Measurements from ENCODE around the gene TDRD10.

DNA sequence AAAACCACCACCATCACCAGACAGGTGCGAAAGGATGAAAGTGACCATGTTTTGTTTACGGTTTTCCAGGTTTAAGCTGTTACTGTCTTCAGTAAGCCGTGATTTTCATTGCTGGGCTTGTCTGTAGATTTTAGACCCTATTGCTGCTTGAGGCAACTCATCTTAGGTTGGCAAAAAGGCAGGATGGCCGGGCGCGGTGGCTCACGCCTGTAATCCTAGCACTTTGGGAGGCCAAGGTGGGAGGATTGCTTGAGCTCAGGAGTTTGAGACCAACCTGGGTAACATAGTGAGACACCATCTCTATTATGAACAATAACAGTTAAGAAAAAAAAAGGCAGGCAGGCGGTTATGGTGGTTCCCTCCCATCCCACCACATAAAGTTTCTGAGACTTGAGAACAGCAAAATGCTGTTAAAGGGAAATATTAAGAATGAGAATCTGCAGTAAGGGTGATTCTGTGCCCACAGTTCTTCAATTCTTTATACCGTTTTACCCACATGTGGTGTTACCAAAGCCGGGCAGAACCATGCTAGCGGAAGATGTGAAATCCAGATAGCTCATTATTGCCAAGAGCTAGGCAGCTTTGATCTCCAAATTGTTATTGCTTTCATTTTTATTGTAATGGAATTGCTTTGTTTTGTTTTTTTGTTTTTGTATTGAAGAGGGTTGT is 34.5 kb upstream of the TDRD10 start:
- TF ChIP-seq, protein P1, sequence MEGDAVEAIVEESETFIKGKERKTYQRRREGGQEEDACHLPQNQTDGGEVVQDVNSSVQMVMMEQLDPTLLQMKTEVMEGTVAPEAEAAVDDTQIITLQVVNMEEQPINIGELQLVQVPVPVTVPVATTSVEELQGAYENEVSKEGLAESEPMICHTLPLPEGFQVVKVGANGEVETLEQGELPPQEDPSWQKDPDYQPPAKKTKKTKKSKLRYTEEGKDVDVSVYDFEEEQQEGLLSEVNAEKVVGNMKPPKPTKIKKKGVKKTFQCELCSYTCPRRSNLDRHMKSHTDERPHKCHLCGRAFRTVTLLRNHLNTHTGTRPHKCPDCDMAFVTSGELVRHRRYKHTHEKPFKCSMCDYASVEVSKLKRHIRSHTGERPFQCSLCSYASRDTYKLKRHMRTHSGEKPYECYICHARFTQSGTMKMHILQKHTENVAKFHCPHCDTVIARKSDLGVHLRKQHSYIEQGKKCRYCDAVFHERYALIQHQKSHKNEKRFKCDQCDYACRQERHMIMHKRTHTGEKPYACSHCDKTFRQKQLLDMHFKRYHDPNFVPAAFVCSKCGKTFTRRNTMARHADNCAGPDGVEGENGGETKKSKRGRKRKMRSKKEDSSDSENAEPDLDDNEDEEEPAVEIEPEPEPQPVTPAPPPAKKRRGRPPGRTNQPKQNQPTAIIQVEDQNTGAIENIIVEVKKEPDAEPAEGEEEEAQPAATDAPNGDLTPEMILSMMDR (conservative IDR thresholded peaks at IDR 0.05): no peak
- TF ChIP-seq ZFX (IDR thresholded peaks at IDR 0.05): no peak

Data from C4-2B (cell line).